NCI-H146 treated with DMSO at 0.1 percent for 48 hours (cell line): ENCODE results near the gene TIMM29.

Experiments used
- DNase-seq: peaks from one replicate; lab custom pipeline; 2025; ENCODE audit not compliant: unreplicated experiment; lab: John Stamatoyannopoulos, UW

Gene TIMM29

DNA sequence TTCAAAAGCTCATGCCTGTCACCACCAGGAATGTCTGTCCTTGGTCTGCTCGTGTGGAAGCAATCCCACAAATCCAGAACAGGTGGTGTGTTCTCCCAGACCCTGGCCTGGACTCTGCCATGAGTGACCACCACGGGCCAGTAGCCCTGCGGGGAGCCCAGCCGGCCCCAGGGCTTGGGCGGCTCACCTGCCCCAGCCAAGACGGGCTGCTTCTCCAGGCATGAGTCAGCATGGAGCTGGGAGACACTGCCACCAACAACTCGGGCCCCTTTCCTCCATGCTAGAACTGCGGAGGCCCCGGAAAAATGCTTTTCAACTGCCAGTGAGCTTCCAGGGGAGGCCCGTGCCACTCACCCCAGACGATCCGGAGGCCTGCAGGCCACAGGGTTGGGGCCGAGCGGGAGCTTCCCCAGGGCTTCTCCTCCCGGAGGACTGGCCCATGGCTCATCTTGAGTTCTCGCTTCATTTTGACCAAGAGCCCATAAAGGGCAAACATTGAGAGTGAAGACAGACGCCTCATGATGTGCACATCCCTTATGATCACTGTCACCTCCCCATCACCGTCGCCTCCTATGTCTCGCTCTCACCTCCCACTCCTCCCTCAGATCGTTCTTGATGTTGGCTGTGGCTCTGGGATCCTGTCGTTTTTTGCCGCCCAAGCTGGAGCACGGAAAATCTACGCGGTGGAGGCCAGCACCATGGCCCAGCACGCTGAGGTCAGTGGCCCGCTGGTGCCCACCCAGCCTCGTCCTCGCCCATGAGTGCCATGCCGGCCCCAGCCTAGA lies 16.8 kb upstream of the TIMM29 start:
- no peak for DNase-seq

DNA sequence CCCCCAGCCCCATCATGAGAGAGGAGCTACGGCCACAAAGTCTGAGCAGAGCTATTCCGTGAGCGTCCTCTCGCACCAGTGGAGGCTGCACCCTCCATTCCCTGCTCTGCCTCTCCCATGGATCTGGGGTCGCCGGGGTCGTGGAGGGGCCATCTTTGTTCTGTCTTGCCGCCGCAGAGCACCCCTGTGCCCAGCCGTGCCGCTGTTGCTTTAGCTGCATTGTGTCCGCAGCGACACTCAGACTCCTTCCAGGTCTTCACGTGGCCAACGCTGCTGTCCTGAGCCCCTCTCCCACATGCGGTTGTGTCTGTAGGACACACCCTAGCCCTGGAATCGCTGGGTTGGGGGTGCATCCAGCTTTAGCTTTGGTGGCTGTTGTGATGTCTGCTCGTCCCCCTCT lies 16.0 kb upstream of the TIMM29 start:
- DNase-seq, result no peak

DNA sequence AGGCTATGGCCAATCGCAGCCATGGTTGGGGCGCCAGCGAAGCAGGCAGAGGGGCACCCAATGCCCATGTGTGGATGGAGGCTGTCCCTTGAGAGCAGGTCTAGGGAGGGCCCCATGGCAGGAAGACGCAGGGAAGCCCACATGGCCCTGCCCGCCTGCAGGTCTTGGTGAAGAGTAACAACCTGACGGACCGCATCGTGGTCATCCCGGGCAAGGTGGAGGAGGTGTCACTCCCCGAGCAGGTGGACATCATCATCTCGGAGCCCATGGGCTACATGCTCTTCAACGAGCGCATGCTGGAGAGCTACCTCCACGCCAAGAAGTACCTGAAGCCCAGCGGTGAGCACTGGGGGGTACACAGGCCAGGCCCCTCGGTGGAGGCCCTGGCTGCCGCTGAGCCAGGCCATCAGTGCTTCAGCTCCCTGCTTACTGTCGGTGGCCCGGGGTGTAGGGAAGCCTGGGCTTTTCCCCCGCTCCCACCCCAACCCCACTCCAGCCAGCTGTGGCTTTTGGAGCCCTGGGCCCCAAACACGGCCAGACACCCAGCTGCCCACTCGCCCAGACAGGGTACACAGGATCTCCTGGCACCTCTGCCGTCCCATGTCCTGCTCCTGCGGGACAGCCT lies 14.8 kb upstream of the TIMM29 start:
- DNase-seq, result no peak

DNA sequence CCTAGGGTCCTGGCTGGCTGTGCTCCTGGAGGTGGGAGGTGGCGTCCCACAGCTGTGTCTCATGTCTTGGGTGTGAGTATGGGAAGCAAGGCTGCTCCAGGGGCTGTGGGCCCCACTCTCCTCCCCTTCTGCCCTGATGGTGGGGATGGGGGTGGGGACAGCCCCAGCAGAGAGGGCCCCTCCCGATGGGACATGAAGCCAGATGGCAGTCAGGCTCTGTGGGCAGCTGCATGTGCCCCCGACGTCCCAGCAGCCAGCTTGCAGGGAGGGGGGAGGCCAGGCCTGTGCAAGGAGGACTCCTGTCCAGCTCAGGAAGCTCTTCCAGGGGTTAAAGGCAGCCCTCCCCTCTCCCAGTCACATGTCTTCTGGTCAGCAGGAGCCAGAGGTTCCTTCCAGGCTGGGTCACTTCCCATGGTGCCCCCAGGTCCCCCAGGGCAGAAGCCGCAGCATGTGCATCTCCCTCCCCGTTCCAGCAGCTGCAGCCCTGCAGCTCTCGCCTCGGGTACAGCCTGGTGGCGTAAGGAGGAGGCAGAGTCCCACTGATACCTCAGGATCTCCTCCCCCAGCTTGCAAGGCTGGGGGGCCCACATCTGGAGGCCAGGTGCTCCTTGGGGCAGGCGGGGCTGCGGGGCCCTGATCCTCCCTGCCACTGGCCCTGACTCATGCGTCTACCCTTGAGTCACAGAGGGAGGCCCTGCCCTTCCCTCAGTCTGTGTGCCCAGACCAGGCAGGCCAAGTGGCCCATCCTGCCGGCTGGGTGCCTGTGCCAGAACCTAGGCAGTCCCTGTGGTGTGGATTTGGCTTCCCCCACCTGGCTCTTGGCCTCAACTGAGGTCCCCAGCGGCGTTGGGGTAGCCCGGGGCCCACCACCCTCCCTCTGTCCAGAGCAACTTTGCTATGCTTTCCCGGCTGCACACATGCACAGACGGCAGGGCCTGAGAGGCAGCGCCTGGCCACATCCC lies 13.2 kb upstream of the TIMM29 start:
- DNase-seq, result no peak

DNA sequence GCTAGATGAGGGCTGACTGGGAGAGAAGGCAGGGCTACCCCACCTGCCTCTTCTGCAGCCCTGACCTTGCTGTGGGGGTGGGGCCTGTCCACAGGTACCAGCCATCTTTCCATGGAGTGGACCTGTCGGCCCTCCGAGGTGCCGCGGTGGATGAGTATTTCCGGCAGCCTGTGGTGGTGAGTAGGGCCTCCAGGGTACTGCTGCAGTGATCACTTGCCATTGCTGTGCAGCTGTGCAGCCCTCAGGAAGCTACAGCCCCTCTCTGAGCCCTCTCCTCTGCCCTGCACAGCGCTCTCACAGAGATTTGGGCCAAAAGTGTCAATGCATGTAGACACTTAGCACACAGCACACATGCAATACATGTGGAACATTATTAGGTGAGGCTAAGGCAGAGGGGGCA lies 12.0 kb upstream of the TIMM29 start:
- DNase-seq, result no peak

DNA sequence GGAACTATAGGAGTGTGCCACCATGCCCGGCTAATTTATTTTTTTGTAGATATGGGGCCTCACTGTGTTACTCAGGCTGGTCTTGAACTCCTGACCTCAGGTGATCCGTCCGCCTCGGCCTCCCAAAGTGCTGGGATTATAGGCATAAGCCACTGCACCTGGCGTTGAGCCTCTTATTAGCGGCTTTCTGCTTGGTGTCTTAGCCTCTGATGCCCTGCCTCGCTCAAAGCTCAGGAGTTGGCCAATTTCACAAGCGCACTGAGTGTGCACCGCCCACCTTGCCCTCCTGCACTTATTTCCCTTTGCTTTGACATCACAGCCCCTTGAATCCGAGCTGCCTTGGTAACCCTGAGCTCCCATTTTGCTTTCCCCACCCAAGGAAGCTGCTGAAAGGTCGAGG lies 10.3 kb upstream of the TIMM29 start:
- no peak for DNase-seq

DNA sequence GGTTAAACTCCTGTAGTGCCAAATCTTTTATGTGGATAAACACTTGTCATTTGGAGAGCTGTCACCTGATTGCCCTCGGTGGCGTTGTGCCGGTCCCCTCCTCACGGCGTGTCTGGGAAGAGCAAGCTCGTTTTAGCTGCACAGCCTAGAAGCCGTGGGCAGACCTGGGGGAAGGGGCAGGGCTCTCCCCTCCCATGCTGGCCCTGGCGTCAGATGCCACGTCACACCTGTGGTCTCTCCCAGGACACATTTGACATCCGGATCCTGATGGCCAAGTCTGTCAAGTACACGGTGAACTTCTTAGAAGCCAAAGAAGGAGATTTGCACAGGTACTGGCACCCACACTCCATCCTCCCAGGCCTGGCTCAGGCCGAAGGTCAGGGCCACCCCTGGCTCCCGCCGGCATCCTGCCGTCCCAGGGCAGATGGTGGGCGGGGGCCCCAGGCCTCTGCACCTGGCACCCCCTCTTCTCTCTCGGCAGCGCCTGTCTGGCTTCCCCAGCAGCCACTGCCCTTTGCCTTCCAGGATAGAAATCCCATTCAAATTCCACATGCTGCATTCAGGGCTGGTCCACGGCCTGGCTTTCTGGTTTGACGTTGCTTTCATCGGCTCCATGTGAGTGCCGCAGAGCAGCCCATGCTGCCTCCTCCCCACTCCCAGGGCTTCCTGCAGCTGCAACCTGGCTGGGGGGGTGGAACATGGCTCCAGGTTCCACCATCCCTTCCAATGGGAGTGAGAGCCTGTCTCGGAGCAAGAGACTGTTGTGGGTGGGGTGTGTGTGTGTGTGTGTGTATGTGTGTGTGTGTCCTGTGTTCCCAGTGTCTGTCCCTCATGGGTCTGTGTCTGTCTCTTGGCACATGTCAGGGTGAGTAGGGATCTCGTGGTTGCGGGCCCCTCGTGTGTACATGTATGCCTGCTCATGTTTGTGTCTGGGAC lies 9.0 kb upstream of the TIMM29 start:
- DNase-seq, result no peak

DNA sequence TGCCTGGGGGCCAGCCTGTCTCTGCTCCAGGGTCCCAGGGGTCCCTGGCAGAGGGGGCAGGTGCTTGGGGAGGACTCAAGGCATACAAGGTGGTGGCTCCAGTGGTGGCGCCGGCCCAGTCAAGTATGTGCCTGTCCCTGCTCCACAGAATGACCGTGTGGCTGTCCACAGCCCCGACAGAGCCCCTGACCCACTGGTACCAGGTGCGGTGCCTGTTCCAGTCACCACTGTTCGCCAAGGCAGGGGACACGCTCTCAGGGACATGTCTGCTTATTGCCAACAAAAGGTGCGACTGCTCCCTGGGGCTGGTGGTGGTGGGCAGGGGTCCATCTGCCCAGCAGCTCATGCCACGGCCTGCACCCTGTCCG lies 8.3 kb upstream of the TIMM29 start:
- no peak for DNase-seq

DNA sequence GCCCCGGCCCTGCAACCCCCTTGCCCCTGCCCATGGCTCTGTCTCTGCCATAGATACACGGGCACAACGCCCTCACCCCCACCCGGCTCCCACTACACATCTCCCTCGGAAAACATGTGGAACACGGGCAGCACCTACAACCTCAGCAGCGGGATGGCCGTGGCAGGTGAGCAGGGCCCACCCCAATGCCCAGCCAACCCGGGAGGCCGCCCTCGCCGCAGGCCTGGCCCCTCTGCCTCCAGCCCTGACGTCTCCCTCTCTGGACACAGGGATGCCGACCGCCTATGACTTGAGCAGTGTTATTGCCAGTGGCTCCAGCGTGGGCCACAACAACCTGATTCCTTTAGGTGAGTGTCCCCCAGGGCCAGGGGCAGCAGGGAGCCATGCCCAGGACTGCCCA lies 7.8 kb upstream of the TIMM29 start:
- no peak for DNase-seq

DNA sequence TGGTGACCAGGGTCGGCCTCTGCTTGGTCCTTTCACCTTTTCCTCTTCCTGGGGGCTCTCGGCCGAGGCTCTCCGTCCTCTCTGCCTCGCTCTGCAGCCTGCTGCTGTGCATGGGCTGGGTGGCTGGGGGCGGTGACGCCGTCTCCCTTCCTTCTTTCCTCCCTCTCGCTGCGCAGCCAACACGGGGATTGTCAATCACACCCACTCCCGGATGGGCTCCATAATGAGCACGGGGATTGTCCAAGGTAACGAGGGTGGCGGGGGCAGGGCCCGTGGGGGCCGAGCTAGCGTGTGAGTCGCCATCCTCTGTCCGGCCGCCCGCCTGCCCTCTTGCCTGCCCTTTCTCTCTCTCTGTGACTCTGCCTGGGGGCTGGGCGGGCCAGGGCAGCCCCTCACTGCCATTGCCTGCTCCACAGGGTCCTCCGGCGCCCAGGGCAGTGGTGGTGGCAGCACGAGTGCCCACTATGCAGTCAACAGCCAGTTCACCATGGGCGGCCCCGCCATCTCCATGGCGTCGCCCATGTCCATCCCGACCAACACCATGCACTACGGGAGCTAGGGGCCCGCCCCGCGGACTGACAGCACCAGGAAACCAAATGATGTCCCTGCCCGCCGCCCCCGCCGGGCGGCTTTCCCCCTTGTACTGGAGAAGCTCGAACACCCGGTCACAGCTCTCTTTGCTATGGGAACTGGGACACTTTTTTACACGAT lies 7.3 kb upstream of the TIMM29 start:
- no peak for DNase-seq

DNA sequence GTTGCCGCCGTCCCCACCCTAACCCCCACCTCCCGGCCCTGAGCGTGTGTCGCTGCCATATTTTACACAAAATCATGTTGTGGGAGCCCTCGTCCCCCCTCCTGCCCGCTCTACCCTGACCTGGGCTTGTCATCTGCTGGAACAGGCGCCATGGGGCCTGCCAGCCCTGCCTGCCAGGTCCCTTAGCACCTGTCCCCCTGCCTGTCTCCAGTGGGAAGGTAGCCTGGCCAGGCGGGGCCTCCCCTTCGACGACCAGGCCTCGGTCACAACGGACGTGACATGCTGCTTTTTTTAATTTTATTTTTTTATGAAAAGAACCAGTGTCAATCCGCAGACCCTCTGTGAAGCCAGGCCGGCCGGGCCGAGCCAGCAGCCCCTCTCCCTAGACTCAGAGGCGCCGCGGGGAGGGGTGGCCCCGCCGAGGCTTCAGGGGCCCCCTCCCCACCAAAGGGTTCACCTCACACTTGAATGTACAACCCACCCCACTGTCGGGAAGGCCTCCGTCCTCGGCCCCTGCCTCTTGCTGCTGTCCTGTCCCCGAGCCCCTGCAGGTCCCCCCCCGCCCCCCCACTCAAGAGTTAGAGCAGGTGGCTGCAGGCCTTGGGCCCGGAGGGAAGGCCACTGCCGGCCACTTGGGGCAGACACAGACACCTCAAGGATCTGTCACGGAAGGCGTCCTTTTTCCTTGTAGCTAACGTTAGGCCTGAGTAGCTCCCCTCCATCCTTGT lies 6.5 kb upstream of the TIMM29 start:
- no peak for DNase-seq

DNA sequence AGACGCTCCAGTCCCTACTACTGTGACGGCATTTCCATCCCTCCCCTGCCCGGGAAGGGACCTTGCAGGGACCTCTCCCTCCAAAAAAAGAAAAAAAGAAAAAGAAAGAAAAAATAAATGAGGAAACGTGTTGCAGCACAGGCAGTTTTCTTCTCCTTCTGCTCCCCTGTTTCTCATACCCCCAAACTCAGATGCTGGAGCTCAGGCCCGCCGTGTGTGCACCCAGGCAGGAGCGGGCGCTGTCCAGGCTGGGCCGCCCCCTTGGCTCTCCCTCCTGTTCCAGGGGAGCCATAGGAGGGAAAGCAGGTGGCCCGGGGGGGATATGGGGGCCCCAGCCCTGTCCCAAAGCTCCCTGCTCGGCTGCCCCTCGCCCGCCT lies 6.0 kb upstream of the TIMM29 start:
- no peak for DNase-seq

DNA sequence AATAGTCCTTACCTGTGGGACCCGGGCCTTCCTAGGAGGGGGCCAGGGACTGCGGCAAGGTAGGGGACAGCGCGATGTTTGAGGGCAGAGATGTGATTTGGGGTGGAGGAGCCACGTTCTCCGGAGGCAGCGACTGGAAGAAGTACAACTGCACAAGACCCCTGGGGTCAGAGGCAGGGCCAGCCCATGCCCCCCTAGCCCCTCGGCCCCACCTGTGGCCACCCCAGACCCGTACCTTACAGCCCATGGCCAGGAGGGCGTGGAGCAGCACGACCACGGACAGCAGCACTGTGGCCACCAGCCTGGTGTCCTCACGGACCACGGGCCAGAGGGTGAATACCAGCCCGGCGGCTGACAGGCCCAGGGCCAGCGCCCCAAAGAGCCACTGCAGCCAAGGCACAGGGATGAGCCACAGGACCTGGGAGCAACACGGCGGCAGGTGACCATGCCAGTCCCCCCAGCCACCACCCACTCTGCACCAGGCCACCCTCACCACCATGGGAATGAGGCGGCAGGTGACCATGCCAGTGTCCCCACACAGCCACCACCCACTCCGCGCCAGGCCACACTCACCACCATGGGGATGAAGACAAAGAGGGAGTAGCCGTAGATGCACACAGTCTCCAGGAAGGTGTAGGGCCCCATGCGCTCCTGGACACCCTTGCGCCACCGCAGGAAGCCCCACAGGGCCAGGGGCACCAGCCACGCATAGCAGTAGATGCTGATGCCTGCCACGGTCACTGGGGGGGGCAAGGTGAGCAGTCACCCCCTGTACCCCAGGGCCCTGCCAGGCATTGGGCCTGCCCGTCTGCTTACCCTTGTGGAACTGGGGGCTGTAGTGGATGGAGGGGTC lies 5.1 kb upstream of the TIMM29 start:
- DNase-seq, result no peak

DNA sequence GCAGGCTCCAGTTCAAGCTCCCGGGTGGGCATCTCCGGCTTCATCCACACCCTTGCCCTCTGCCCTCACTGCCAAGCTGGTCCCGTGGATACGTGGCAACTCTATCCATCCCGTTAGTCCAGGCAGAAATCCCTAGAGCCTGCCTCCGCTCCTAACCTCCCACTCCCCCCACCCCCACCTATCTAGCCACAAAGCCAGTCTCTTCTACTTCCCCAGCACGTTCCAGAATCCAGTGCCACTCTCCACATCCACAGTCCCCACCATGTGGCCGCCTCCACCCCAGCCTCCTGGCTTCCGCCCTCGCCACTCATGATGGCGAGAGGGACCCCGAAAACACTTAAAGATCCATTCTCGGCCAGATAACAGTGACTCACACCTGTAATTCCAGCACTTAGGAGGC lies 4.0 kb upstream of the TIMM29 start:
- DNase-seq, result no peak

DNA sequence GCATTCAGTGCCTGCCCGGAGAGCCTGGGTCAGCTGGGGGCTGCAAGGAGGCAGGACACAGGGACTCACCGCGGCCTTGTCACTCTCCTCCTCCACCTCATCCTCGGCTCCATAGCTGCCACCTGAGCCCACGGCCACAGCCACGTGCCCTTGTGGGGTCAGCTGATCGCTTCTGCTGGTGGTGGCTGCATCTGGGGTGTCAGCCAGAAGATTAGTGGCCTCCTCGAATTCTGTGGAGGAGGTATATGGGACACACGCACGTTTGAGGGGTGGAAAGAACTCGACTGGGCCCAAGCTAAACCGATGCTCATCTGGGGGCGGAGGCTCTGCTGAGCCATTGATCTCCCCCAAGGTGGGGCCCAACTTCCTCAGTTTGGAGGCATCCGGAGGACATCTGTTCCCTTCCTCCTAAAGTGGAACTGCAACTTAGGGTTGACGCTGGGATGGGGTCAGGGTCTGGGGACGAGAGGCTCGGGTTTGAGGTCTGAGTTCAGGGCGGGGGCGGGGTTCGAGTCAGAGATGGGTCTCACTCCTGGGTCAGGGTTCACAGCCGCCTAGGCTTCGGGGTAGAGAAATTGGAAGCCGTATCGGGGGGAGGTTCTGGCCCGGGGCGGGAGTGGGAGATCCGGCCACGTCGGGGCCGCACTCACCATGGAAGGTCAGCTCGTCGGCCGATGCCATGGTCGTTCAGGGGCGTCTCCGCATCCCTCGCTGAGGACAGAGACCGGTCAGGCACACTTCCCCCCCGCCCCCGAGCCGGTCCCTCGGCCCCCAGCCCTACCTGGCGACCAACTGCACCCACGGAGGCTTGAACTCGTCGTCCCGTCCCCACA lies 665 bp upstream of the TIMM29 start:
- DNase-seq, result no peak

DNA sequence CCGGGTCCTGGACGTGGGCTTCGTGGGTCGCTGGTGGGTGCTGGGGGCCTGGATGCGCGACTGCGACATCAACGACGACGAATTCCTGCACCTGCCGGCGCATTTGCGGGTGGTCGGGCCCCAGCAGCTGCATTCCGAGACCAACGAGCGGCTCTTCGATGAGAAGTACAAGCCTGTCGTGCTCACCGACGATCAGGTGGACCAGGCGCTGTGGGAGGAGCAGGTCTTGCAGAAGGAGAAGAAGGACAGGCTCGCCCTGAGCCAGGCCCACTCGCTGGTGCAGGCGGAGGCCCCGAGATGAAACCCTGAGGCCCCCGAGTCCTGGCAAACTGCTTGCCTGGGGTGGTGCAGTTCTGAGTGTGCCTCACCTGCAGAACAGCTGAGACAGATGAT lies 787 bp downstream of the TIMM29 start:
- DNase-seq, result no peak

DNA sequence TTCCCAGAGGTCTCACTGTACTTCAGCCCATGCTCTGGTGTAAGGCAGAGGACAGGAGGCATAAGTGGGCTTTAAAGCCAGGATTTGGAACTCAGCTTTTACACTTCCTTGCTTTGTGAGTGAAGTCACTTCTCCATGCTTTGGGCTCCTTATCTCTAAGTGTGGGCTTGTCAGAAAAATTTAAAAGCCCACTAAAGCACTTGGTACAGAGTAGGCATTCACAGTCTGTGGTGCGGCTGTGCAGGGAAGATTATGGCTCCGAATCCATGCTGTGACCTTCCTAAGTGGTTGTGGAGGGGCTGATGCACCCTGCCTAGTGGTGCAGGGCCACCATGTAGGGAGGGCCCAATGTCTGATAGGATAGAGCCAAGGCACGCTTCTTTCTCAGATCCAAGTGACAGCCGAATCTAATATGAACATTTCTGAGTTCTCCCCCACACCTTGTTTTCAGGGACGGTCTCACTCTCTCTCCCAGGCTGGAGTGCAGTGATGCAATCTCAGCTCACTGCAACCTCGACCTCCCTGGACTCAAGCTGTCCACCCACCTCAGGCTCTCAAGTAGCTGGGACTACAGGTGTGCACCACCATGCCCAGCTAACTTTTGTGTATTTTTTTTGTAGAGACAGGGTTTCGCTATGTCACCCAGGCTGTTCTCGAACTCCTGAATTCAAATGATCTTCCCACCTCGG lies 6.9 kb downstream of the TIMM29 start:
- DNase-seq, result no peak
